HUES64 (cell line): ENCODE data around the gene ZNF566.
A peak's percentile ranks its signal among the peaks of the same experiment; 100 is the strongest.
"Not testable (repeated sequence)": the region's sequence is repeated elsewhere in the genome, so short reads cannot be mapped to it uniquely, and the experiment has no call there.

Experiments
- H3K27ac ChIP-seq: 2 replicates; pipeline ENCODE4 v1.7.0; 2013; ENCODE audit warnings: low read depth, low read length, inconsistent platforms
- H3K27me3 ChIP-seq: 2 replicates; pipeline ENCODE4 v1.6.1; 2013; ENCODE audit warnings: mild to moderate bottlenecking, low read length; ENCODE audit not compliant: insufficient read depth
- H3K36me3 ChIP-seq: 2 replicates; pipeline ENCODE4 v1.6.1; 2013; ENCODE audit warnings: mild to moderate bottlenecking, low read length; ENCODE audit not compliant: insufficient read depth
- H3K4me1 ChIP-seq: 2 replicates; pipeline ENCODE4 v1.6.1; 2013; ENCODE audit warnings: mild to moderate bottlenecking, low read length, moderate library complexity; ENCODE audit not compliant: insufficient read depth
- H3K4me3 ChIP-seq: 2 replicates; pipeline ENCODE4 v1.5.1; 2013; ENCODE audit warnings: mild to moderate bottlenecking, low read length, moderate library complexity
- H3K9ac ChIP-seq: 2 replicates; pipeline ENCODE4 v1.6.1; 2013; ENCODE audit warnings: mild to moderate bottlenecking, low read depth, low read length
- H3K9me3 ChIP-seq: 2 replicates; pipeline ENCODE4 v1.6.1; 2013; ENCODE audit warnings: low read depth, low read length; ENCODE audit not compliant: insufficient read depth
- WGBS: fragments of 150-250, 120-280 bp; methylation state at CpG from one replicate; pipeline ENCODE4 v1.1.7; 2013; ENCODE audit warnings: missing lambda C conversion rate; 5-methylcytosine and 5-hydroxymethylcytosine counted together

Gene ZNF566

GRCh38 chr19:36497001-36497400 lies 7.6 kb upstream of the ZNF566 start:
- Histone ChIP-seq H3K9ac (no peak overlapping the region), H3K27ac (no peak overlapping the region), H3K9me3 (peaks cover 15% of the 10 kb centered on the region), H3K4me3 (no peak overlapping the region), H3K27me3 (no peaks in the 10 kb centered on the region), H3K4me1 (no peaks in the 10 kb centered on the region), H3K36me3 (no peaks in the 10 kb centered on the region)
- 91% methylated on average over 17 of the region's 17 CpGs for WGBS

- H3K4me3 ChIP-seq, H3K36me3 ChIP-seq, H3K27ac ChIP-seq, H3K27me3 ChIP-seq, H3K9ac ChIP-seq, H3K9me3 ChIP-seq, H3K4me1 ChIP-seq: not testable (repeated sequence)
- 61% methylated on average over 18 of the region's 18 CpGs for WGBS
Measured at GRCh38 chr19:36492689-36493453, 3.5 kb upstream of the ZNF566 start.

GRCh38 chr19:36490846-36491245 lies 1.5 kb upstream of the ZNF566 start:
- not testable (repeated sequence) for H3K27ac ChIP-seq, H3K9ac ChIP-seq, H3K27me3 ChIP-seq, H3K9me3 ChIP-seq, H3K36me3 ChIP-seq, H3K4me3 ChIP-seq, H3K4me1 ChIP-seq
- WGBS = 96% methylated on average over 28 of the region's 29 CpGs

- H3K9me3 ChIP-seq = peaks cover 9% of the 10 kb centered on the region
- H3K36me3 ChIP-seq = no peaks in the 10 kb centered on the region
- H3K4me3 ChIP-seq = peak overlapping the region; percentile 74
- WGBS = 13% methylated on average over 15 of the region's 15 CpGs
- H3K27me3 ChIP-seq = no peaks in the 10 kb centered on the region
- peak overlapping the region; percentile 94 for H3K9ac ChIP-seq
- H3K4me1 ChIP-seq = no peaks in the 10 kb centered on the region
- H3K27ac ChIP-seq = peak overlapping the region; percentile 90
Measured at GRCh38 chr19:36489920-36490415, 607 bp upstream of the ZNF566 start.

GRCh38 chr19:36488846-36489117 lies 579 bp downstream of the ZNF566 start:
- 3% methylated on average over 11 of the region's 11 CpGs for WGBS
- no peaks in the 10 kb centered on the region for H3K27me3 ChIP-seq
- no peaks in the 10 kb centered on the region for H3K36me3 ChIP-seq
- peak overlapping the region; percentile 90 for H3K27ac ChIP-seq
- peaks cover 9% of the 10 kb centered on the region for H3K9me3 ChIP-seq
- H3K9ac ChIP-seq = peak overlapping the region; percentile 94
- no peaks in the 10 kb centered on the region for H3K4me1 ChIP-seq
- peak overlapping the region; percentile 74 for H3K4me3 ChIP-seq

- Histone ChIP-seq H3K4me3 (peak overlapping the region; percentile 74), H3K36me3 (no peaks in the 10 kb centered on the region), H3K27me3 (no peaks in the 10 kb centered on the region), H3K27ac (no peak overlapping the region), H3K4me1 (no peaks in the 10 kb centered on the region), H3K9me3 (peaks cover 9% of the 10 kb centered on the region), H3K9ac (peak overlapping the region; percentile 94)
- 89% methylated on average over 6 of the region's 9 CpGs for WGBS
Measured at GRCh38 chr19:36488118-36488845, 1.1 kb downstream of the ZNF566 start.

GRCh38 chr19:36483653-36484052 lies 5.7 kb downstream of the ZNF566 start:
- H3K27ac ChIP-seq = no peak overlapping the region
- no peak overlapping the region for H3K9ac ChIP-seq
- H3K27me3 ChIP-seq = no peaks in the 10 kb centered on the region
- H3K9me3 ChIP-seq = no peaks in the 10 kb centered on the region
- no peak overlapping the region for H3K4me3 ChIP-seq
- WGBS = 98% methylated on average over 6 of the region's 6 CpGs
- H3K4me1 ChIP-seq = no peaks in the 10 kb centered on the region
- H3K36me3 ChIP-seq = no peaks in the 10 kb centered on the region; the same call in 1 of the 2 replicates

- Histone ChIP-seq H3K9me3 (no peaks in the 10 kb centered on the region), H3K27ac (no peak overlapping the region), H3K4me1 (no peaks in the 10 kb centered on the region), H3K4me3 (no peak overlapping the region), H3K27me3 (no peaks in the 10 kb centered on the region), H3K9ac (no peak overlapping the region), H3K36me3 (no peaks in the 10 kb centered on the region; the same call in 1 of the 2 replicates)
- WGBS = 100% methylated on average over 1 of the region's 2 CpGs
Measured at GRCh38 chr19:36482876-36483275, 6.5 kb downstream of the ZNF566 start.

GRCh38 chr19:36460046-36460445 lies 29.3 kb downstream of the ZNF566 start:
- Histone ChIP-seq H3K27ac (no peak overlapping the region), H3K9me3 (peaks cover 4% of the 10 kb centered on the region; the same call in 1 of the 2 replicates), H3K36me3 (peaks cover 13% of the 10 kb centered on the region; the same call in 1 of the 2 replicates), H3K9ac (no peak overlapping the region), H3K4me3 (no peak overlapping the region), H3K27me3 (no peaks in the 10 kb centered on the region), H3K4me1 (no peaks in the 10 kb centered on the region)
- 91% methylated on average over 1 of the region's 1 CpG for WGBS

GRCh38 chr19:36456831-36457230 lies 32.5 kb downstream of the ZNF566 start:
- H3K9me3 ChIP-seq = peaks cover 14% of the 10 kb centered on the region; the same call in 1 of the 2 replicates
- 95% methylated on average over 2 of the region's 2 CpGs for WGBS
- no peak overlapping the region for H3K27ac ChIP-seq
- H3K27me3 ChIP-seq = no peaks in the 10 kb centered on the region
- H3K4me1 ChIP-seq = no peaks in the 10 kb centered on the region
- peaks cover 12% of the 10 kb centered on the region; the same call in 1 of the 2 replicates for H3K36me3 ChIP-seq
- no peak overlapping the region for H3K9ac ChIP-seq
- H3K4me3 ChIP-seq = no peak overlapping the region

- Histone ChIP-seq H3K4me3 (no peak overlapping the region), H3K4me1 (no peaks in the 10 kb centered on the region), H3K27ac (no peak overlapping the region), H3K36me3 (peaks cover 61% of the 10 kb centered on the region), H3K9me3 (peaks cover 61% of the 10 kb centered on the region), H3K27me3 (no peaks in the 10 kb centered on the region), H3K9ac (no peak overlapping the region)
- 100% methylated on average over 3 of the region's 5 CpGs for WGBS
Measured at GRCh38 chr19:36449059-36449670, 40.2 kb downstream of the ZNF566 start.
